IPS-20b (cell line): ENCODE results near the gene GJA3.

Experiments used
- H3K27ac ChIP-seq: one replicate; pipeline ENCODE4 v1.5.1; 2013; ENCODE audit warnings: low read length
- H3K27me3 ChIP-seq: 2 replicates; pipeline ENCODE4 v1.6.1; 2013; ENCODE audit warnings: mild to moderate bottlenecking, low read length, inconsistent platforms; ENCODE audit not compliant: insufficient read depth
- H3K36me3 ChIP-seq: 2 replicates; pipeline ENCODE4 v1.6.1; 2013; ENCODE audit warnings: low read depth, mild to moderate bottlenecking, inconsistent platforms, low read length, moderate library complexity; ENCODE audit not compliant: insufficient read depth
- H3K4me1 ChIP-seq: 2 replicates; pipeline ENCODE4 v1.6.1; 2013; ENCODE audit warnings: mild to moderate bottlenecking, control low read depth, inconsistent platforms, low read length, moderate library complexity; ENCODE audit not compliant: insufficient read depth
- H3K4me3 ChIP-seq: 2 replicates; pipeline ENCODE4 v1.5.1; 2013; ENCODE audit warnings: mild to moderate bottlenecking, low read length, inconsistent platforms
- H3K9ac ChIP-seq: 2 replicates; pipeline ENCODE4 v1.6.1; 2013; ENCODE audit warnings: low read depth, mild to moderate bottlenecking, inconsistent platforms, low read length, moderate library complexity
- H3K9me3 ChIP-seq: 2 replicates; pipeline ENCODE4 v1.6.1; 2013; ENCODE audit warnings: mild to moderate bottlenecking, low read depth, low read length, inconsistent platforms; ENCODE audit not compliant: insufficient read depth

Gene GJA3

DNA sequence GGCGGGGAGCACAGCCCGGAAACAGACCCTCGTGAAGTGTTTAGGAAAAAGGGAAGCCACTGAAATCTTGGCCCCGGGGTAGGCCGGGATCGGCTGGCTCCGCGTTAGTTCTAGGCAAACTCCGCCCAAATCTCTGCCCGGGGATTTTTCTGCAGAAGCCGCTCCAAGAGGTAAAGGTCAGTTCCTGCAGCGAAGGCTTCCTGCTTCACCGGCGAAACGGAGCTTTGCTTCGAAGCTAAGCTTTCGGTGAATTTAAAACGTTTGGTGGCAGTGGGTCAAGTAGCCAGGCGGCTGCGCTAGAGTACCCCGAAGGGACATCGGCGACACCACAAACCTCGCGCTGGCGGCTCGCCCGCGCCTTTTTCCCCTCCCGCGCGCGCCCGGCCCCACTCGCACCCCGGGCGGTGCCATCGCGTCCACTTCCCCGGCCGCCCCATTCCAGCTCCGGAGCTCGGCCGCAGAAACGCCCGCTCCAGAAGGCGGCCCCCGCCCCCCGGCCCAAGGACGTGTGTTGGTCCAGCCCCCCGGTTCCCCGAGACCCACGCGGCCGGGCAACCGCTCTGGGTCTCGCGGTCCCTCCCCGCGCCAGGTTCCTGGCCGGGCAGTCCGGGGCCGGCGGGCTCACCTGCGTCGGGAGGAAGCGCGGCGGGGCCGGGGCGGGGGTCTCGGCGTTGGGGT, 31.4 kb upstream of the GJA3 start:
- peaks cover 91% of the 10 kb centered on the region for H3K27me3 ChIP-seq
- H3K4me1 ChIP-seq: peaks cover 11% of the 10 kb centered on the region; the same call in 1 of the 2 replicates
- no peak overlapping the region for H3K9ac ChIP-seq
- H3K9me3 ChIP-seq: no peaks in the 10 kb centered on the region
- H3K4me3 ChIP-seq: peak overlapping the region; percentile 66
- H3K27ac ChIP-seq: no peak overlapping the region
- no peaks in the 10 kb centered on the region for H3K36me3 ChIP-seq

DNA sequence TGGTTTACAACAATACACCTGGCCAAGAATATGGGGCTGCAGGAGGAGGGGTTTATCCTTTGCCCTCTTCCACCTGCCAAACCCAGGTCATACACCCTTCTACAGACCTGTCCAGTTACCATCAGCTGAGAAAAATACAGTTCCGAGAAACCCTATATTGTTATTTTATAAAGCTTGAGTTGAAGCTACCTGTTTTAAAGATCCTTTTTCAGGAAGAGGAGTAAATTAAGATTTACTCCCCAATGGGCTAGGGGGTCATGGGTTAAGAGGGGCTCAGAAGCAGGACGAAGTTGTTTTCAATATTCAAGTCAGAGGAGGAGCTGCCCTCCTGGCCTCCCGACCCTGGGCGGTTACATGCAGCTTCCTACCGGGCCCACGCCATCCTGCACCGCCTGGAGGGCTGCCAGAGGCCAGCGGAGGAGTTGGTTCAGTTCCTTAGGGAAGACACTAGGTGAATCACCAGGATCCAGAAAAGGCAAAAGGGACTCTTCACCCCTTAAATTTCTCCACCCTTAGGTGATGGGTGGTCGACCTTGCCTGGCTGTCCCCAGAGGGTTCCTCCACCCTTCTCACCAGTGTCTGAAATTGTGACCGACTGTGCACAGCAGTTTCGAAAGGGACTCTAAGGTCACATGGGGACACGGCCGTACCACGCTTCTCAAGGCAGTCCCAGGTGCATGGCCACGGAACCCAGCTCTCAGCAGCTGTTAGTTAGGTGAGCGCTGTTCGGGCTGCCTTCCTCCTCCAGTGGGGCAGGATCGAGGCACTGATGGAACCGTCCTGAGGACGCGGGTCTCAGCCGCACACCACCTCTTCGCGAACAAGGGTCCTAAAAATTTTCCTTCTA, 30.7 kb upstream of the GJA3 start:
- Histone ChIP-seq H3K4me3 (peak overlapping the region; percentile 66), H3K36me3 (no peaks in the 10 kb centered on the region), H3K27me3 (peaks cover 83% of the 10 kb centered on the region), H3K9me3 (no peaks in the 10 kb centered on the region), H3K4me1 (peaks cover 11% of the 10 kb centered on the region; the same call in 1 of the 2 replicates), H3K27ac (no peak overlapping the region), H3K9ac (no peak overlapping the region)

- Histone ChIP-seq H3K4me1 (peaks cover 11% of the 10 kb centered on the region; the same call in 1 of the 2 replicates), H3K9ac (no peak overlapping the region), H3K27ac (no peak overlapping the region), H3K9me3 (no peaks in the 10 kb centered on the region), H3K27me3 (peaks cover 75% of the 10 kb centered on the region), H3K36me3 (no peaks in the 10 kb centered on the region), H3K4me3 (no peak overlapping the region)
These were observed 29.8 kb upstream of the GJA3 start for GRCh38 chr13:20190481-20191310.

DNA sequence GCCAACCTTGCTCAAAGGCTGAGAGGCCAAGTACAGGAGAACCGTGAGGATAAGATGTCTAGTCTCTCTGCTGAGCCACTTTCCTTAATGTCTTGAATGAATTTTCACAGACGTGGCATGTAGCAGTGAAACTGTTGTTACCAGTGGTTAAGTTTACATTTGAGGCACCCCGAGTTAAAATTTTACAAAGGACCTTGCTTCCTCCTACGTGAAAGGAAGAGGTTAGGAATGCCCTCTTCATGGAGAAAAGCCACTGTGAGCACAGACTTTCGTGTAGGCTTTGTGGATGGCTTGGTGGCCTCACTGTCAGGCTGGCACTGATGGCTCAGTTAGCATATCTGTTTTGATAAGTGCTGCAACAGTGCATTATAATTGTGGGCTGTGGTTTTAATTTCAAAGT, 29.2 kb upstream of the GJA3 start:
- Histone ChIP-seq H3K4me1 (peaks cover 11% of the 10 kb centered on the region; the same call in 1 of the 2 replicates), H3K4me3 (no peak overlapping the region), H3K27me3 (peaks cover 69% of the 10 kb centered on the region), H3K36me3 (no peaks in the 10 kb centered on the region), H3K9ac (no peak overlapping the region), H3K27ac (no peak overlapping the region), H3K9me3 (no peaks in the 10 kb centered on the region)

GRCh38 chr13:20188667-20189553, 28.1 kb upstream of the GJA3 start:
- Histone ChIP-seq H3K4me3 (no peak overlapping the region), H3K27me3 (peaks cover 57% of the 10 kb centered on the region), H3K36me3 (no peaks in the 10 kb centered on the region), H3K9me3 (no peaks in the 10 kb centered on the region), H3K9ac (no peak overlapping the region), H3K27ac (no peak overlapping the region), H3K4me1 (peaks cover 6% of the 10 kb centered on the region; the same call in 1 of the 2 replicates)

DNA sequence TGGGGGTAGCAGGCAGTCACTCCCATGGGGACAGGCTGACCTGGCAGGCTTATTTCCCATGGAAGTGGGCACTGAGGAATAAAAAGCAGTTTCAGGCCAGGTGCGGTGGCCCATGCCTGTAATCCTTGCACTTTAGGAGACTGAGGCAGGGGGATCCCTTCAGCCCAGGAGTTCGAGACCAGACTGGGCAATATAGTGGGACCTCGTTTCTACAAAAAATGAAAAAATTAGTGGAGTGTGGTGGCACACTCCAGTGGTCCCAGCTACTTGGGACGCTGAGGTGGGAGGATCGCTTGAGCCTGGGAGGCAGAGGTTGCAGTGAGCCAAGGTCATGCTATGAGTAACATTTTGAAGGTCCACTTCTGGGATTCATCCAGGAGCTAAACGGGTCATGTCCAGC, 25.9 kb upstream of the GJA3 start:
- 0 out of 2 replicates have a peak, but pooled peaks cover 2% of the 10 kb centered on the region for H3K4me1 ChIP-seq
- H3K9ac ChIP-seq: no peak overlapping the region
- H3K36me3 ChIP-seq: no peaks in the 10 kb centered on the region
- H3K27me3 ChIP-seq: peaks cover 36% of the 10 kb centered on the region
- no peak overlapping the region for H3K27ac ChIP-seq
- no peak overlapping the region for H3K4me3 ChIP-seq
- no peaks in the 10 kb centered on the region for H3K9me3 ChIP-seq

GRCh38 chr13:20185366-20186056, 24.7 kb upstream of the GJA3 start:
- Histone ChIP-seq H3K27ac (no peak overlapping the region), H3K9ac (no peak overlapping the region), H3K27me3 (peaks cover 23% of the 10 kb centered on the region), H3K4me3 (no peak overlapping the region), H3K36me3 (no peaks in the 10 kb centered on the region), H3K9me3 (no peaks in the 10 kb centered on the region), H3K4me1 (no peaks in the 10 kb centered on the region)

DNA sequence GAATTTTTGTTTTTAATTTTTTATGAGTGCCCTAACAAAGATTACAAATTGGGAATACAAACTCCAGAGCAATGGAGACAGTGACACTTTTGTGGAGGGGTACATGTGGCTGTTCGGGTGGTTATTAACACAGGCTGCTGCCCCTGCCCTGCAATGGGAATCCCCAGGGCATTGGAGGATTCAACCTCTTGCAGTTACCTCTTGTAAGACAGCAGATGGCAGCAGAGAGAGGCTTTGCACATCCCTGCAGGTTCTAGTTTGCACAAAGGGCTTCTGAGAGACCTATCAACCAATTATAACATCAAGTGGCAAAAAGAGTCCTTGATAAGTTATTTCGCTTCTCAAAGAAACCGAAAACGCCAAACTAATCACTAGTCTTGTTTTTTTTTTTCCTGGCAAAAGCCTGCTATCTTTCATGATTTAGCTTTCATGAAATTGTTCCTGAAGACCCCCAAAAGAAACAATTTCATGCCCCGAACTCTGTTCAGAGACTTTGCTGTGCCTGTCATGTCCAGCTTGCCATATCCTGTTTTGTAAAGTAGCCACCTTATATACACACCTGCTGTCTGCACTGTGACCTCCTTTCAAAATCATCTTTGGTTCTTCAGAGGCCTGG, 21.5 kb upstream of the GJA3 start:
- Histone ChIP-seq H3K9me3 (no peaks in the 10 kb centered on the region), H3K27me3 (no peaks in the 10 kb centered on the region), H3K36me3 (no peaks in the 10 kb centered on the region), H3K9ac (no peak overlapping the region), H3K4me1 (no peaks in the 10 kb centered on the region), H3K27ac (no peak overlapping the region), H3K4me3 (no peak overlapping the region)

DNA sequence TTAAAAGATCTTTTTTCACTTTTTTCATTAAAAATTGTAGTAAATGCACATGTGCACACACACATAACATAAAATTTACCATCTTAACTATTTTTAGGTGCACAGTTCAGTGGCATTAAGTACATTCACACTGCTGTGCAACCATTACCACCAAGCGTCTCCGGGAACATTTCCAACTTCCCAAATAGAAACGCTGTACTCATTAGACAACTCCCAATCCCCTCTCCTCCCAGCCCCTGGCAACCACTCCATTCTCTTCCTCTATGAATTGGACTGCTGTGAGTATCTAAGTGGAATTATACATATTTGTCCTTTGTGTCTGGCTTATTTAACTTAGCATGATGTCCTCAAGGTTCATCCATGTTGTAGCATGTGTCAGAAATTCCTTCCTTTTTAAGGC, 20.3 kb upstream of the GJA3 start:
- H3K36me3 ChIP-seq: no peaks in the 10 kb centered on the region
- no peak overlapping the region for H3K4me3 ChIP-seq
- H3K27ac ChIP-seq: no peak overlapping the region
- no peaks in the 10 kb centered on the region for H3K27me3 ChIP-seq
- H3K4me1 ChIP-seq: no peaks in the 10 kb centered on the region
- no peaks in the 10 kb centered on the region for H3K9me3 ChIP-seq
- H3K9ac ChIP-seq: no peak overlapping the region

GRCh38 chr13:20178156-20178555, 17.3 kb upstream of the GJA3 start:
- Histone ChIP-seq H3K9ac (no peak overlapping the region), H3K36me3 (no peaks in the 10 kb centered on the region), H3K4me3 (no peak overlapping the region), H3K4me1 (0 out of 2 replicates have a peak, but pooled peaks cover 3% of the 10 kb centered on the region), H3K27me3 (no peaks in the 10 kb centered on the region; the same call in 1 of the 2 replicates), H3K27ac (no peak overlapping the region), H3K9me3 (no peaks in the 10 kb centered on the region)
